Activated naive CD8-positive, alpha-beta T cell treated with anti-CD3 and anti-CD28 coated beads, Interleukin-2, amount 10 ng/mL, durations not matched to agents 7 days and 5 days (primary cell): ENCODE data around the gene GLRA2. TPM values are rescaled to one million over a fixed set of nuclear protein-coding genes. Genes with fewer than 3 reads are reported as not detected.
"Not testable (repeated sequence)": the region's sequence is repeated elsewhere in the genome, so short reads cannot be mapped to it uniquely, and the experiment has no call there.

Experiments used
- ATAC-seq: fragments of 150-1000 bp; cut with Tn5 transposase; one replicate; pipeline ENCODE4 v1.10.0; 2021; ENCODE audit warnings: low read depth, moderate library complexity
- POLR2A ChIA-PET: fragments of 350-600 bp; sonication (Branson Sonifier 250); formaldehyde crosslinking; loops from one replicate; lab custom pipeline; 2021; ENCODE audit warnings: antibody characterized with exemption; lab: Charles Lee
- DNase-seq: peaks from one replicate; pipeline ENCODE4 v3.0.0; 2021
- H3K27ac Mint-ChIP-seq: one replicate; pipeline ENCODE4 v1.8.0; 2022; ENCODE audit warnings: mild to moderate bottlenecking, mixed read lengths
- H3K27me3 Mint-ChIP-seq: one replicate; pipeline ENCODE4 v1.8.0; 2022; ENCODE audit warnings: mild to moderate bottlenecking, moderate library complexity, mixed read lengths
- H3K36me3 Mint-ChIP-seq: one replicate; pipeline ENCODE4 v1.8.0; 2021; ENCODE audit warnings: mild to moderate bottlenecking, mixed read lengths
- H3K4me1 Mint-ChIP-seq: one replicate; pipeline ENCODE4 v1.8.0; 2021; ENCODE audit warnings: mixed read lengths
- H3K4me3 Mint-ChIP-seq: one replicate; pipeline ENCODE4 v1.8.0; 2022; ENCODE audit warnings: mild to moderate bottlenecking, moderate library complexity, mixed read lengths
- H3K9me3 Mint-ChIP-seq: one replicate; pipeline ENCODE4 v1.8.0; 2021; ENCODE audit warnings: mixed read lengths
- total RNA-seq, 2 experiments: library from RNA; stranded (reverse); gene quantifications; one replicate each; pipeline ENCODE4 v1.2.3, GENCODE V29; 2021

Gene GLRA2
- total RNA-seq, 2 experiments from 2014 or later: not detected

DNA sequence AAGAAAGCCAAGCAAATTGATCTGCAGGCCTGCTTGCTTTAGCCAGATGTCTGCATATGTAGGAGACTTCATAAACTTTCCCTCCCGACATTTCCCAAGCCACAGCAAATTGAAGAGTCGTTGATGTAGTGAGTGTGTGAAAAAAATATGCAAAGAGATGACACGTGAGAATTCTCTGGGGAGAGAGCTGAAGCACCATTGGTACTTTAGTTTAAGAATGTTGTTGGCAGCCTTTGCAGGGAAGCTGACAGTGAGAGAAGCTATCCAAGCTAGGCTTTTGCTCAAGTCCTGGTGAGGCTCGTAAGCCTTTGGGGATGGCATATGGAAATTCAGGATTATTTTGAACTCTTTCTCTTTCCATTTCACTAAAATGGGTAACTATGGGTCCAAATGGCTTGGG lies 87.5 kb downstream of the GLRA2 start:
- Mint-ChIP-seq H3K27ac (no peak overlapping the region), H3K4me1 (no peaks in the 10 kb centered on the region), H3K36me3 (no peaks in the 10 kb centered on the region), H3K4me3 (no peak overlapping the region), H3K9me3 (no peaks in the 10 kb centered on the region), H3K27me3 (no peaks in the 10 kb centered on the region)
- no peak for ATAC-seq
- DNase-seq: no peak
- POLR2A ChIA-PET: no interaction called here

GRCh38 chrX:14618177-14618965 lies 89.0 kb downstream of the GLRA2 start:
- no peak overlapping the region for H3K4me3 Mint-ChIP-seq
- ATAC-seq (no peak), DNase-seq (no peak)
- H3K9me3 Mint-ChIP-seq: no peaks in the 10 kb centered on the region
- no peaks in the 10 kb centered on the region for H3K4me1 Mint-ChIP-seq
- H3K27ac Mint-ChIP-seq: no peak overlapping the region
- POLR2A ChIA-PET: no interaction called here
- H3K27me3 Mint-ChIP-seq: no peaks in the 10 kb centered on the region
- no peaks in the 10 kb centered on the region for H3K36me3 Mint-ChIP-seq

GRCh38 chrX:14630733-14631132 lies 101.4 kb downstream of the GLRA2 start:
- Mint-ChIP-seq H3K27ac (no peak overlapping the region), H3K4me1 (no peaks in the 10 kb centered on the region), H3K27me3 (no peaks in the 10 kb centered on the region), H3K36me3 (no peaks in the 10 kb centered on the region), H3K4me3 (no peak overlapping the region), H3K9me3 (no peaks in the 10 kb centered on the region)
- no peak for ATAC-seq
- POLR2A ChIA-PET: no interaction called here
- no peak for DNase-seq

DNA sequence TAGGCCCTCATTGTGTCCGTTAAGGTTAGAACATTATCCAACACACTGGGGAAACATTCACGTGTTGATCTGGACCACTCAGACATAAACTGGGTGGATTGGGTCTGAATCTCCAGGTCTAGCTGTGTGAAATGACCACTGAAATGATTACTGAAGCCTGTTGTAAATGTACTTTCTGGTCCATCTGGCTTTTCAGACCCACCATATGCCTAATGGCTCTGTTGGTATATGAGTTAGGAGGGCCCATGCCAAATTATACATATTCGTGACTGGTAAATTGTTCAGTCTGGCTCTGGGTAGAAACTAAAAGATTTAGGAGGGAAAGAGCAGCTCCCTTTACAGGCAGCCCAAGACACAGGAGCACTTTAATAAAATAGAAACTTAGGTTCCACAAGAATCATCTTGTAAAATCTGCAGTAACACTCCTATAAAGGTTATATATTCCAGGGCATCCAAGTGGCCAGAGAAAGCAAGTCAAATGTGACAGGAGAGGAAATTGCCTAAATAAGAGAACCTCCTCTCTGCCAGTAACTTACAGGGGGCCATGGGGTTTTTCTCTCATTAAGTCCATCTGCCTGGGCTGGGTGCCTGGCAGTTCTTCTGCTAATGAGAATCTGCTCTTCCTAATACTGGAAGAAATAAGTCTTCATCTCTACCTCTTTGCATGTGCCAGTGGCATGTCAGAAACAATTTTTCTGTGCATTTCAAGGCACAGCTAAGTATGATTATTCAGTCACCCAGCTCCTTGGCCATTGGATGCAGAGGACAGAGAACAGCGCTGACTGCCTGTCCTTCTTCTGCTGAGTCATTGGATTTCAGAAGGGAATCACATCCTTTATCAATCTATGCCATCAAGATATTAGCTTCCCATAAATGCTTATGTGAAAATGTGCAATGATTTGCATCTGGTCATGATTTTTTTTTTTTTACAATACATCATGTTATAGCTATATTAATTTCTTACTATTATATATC lies 112.6 kb downstream of the GLRA2 start:
- H3K4me3 Mint-ChIP-seq: no peak overlapping the region

GRCh38 chrX:14660970-14661369 lies 131.6 kb downstream of the GLRA2 start:
- Mint-ChIP-seq H3K4me1 (no peaks in the 10 kb centered on the region), H3K27me3 (no peaks in the 10 kb centered on the region)

More for the DNA sequence above, 112.6 kb downstream of the GLRA2 start:
- no peaks in the 10 kb centered on the region for H3K4me1 Mint-ChIP-seq
- H3K36me3 Mint-ChIP-seq: no peaks in the 10 kb centered on the region
- no peaks in the 10 kb centered on the region for H3K9me3 Mint-ChIP-seq
- no peak overlapping the region for H3K27ac Mint-ChIP-seq
- POLR2A ChIA-PET: no interaction called here
- no peak for ATAC-seq
- H3K27me3 Mint-ChIP-seq: no peaks in the 10 kb centered on the region
- no peak for DNase-seq

GRCh38 chrX:14670819-14671218 lies 141.5 kb downstream of the GLRA2 start:
- no peaks in the 10 kb centered on the region for H3K36me3 Mint-ChIP-seq
- DNase-seq (no peak), ATAC-seq (no peak)
- POLR2A ChIA-PET: no interaction called here
- H3K9me3 Mint-ChIP-seq: no peaks in the 10 kb centered on the region
- H3K27me3 Mint-ChIP-seq: no peaks in the 10 kb centered on the region
- H3K4me3 Mint-ChIP-seq: no peak overlapping the region
- H3K27ac Mint-ChIP-seq: no peak overlapping the region
- no peaks in the 10 kb centered on the region for H3K4me1 Mint-ChIP-seq

More at GRCh38 chrX:14660970-14661369, 131.6 kb downstream of the GLRA2 start:
- Mint-ChIP-seq H3K36me3 (no peaks in the 10 kb centered on the region), H3K27ac (no peak overlapping the region), H3K4me3 (no peak overlapping the region), H3K9me3 (no peaks in the 10 kb centered on the region)
- DNase-seq (no peak), ATAC-seq (no peak)
- POLR2A ChIA-PET: no interaction called here

- no peak for ATAC-seq
- Mint-ChIP-seq H3K4me3 (no peak overlapping the region), H3K27me3 (no peaks in the 10 kb centered on the region), H3K9me3 (no peaks in the 10 kb centered on the region), H3K36me3 (no peaks in the 10 kb centered on the region), H3K4me1 (no peaks in the 10 kb centered on the region), H3K27ac (no peak overlapping the region)
- POLR2A ChIA-PET: no interaction called here
- DNase-seq: no peak
These were observed 143.4 kb downstream of the GLRA2 start for GRCh38 chrX:14672611-14673172.

- Mint-ChIP-seq H3K4me3 (no peak overlapping the region), H3K27ac (no peak overlapping the region), H3K27me3 (no peaks in the 10 kb centered on the region), H3K9me3 (no peaks in the 10 kb centered on the region), H3K4me1 (no peaks in the 10 kb centered on the region), H3K36me3 (no peaks in the 10 kb centered on the region)
- POLR2A ChIA-PET: no interaction called here
- ATAC-seq: no peak
- DNase-seq: no peak
These were observed 143.9 kb downstream of the GLRA2 start for GRCh38 chrX:14673236-14673635.

GRCh38 chrX:14673764-14674163 lies 144.4 kb downstream of the GLRA2 start:
- Mint-ChIP-seq H3K9me3 (no peaks in the 10 kb centered on the region), H3K4me1 (no peaks in the 10 kb centered on the region), H3K27ac (no peak overlapping the region), H3K36me3 (no peaks in the 10 kb centered on the region), H3K4me3 (no peak overlapping the region), H3K27me3 (no peaks in the 10 kb centered on the region)
- DNase-seq: no peak
- POLR2A ChIA-PET: no interaction called here
- ATAC-seq: no peak

- Mint-ChIP-seq H3K4me1 (no peaks in the 10 kb centered on the region), H3K9me3 (no peaks in the 10 kb centered on the region), H3K27ac (no peak overlapping the region), H3K36me3 (no peaks in the 10 kb centered on the region), H3K27me3 (peaks cover 1% of the 10 kb centered on the region), H3K4me3 (no peak overlapping the region)
- DNase-seq: no peak
- POLR2A ChIA-PET: no interaction called here
- no peak for ATAC-seq
These were observed 146.2 kb downstream of the GLRA2 start for GRCh38 chrX:14675500-14675899.

DNA sequence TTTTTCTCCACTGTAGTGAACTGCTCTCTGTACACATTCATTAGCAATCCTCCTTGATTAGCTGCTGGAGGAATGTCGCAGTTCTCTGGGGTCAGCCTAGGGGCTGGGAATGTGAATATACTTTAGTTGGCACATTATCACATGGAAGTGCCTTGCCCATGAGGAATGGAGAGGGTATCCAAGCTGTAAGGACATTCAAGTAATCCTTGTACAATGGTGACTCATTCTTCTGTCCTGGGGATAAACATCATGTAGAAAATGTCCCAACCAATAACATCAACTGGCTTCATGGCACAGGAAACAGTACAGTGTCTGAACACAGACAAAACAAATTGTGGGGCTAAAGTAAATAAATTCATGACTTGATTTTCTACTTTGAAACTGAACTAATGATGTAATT lies 147.1 kb downstream of the GLRA2 start:
- no peak overlapping the region for H3K27ac Mint-ChIP-seq
- ATAC-seq (no peak), DNase-seq (no peak)
- H3K27me3 Mint-ChIP-seq: peaks cover 1% of the 10 kb centered on the region
- H3K9me3 Mint-ChIP-seq: no peaks in the 10 kb centered on the region
- no peak overlapping the region for H3K4me3 Mint-ChIP-seq
- H3K36me3 Mint-ChIP-seq: no peaks in the 10 kb centered on the region
- H3K4me1 Mint-ChIP-seq: no peaks in the 10 kb centered on the region
- POLR2A ChIA-PET: no interaction called here

GRCh38 chrX:14688331-14688730 lies 159.0 kb downstream of the GLRA2 start:
- H3K4me3 Mint-ChIP-seq, H3K36me3 Mint-ChIP-seq, H3K27ac Mint-ChIP-seq, POLR2A ChIA-PET, ATAC-seq, H3K27me3 Mint-ChIP-seq, H3K4me1 Mint-ChIP-seq, H3K9me3 Mint-ChIP-seq, DNase-seq: not testable (repeated sequence)

DNA sequence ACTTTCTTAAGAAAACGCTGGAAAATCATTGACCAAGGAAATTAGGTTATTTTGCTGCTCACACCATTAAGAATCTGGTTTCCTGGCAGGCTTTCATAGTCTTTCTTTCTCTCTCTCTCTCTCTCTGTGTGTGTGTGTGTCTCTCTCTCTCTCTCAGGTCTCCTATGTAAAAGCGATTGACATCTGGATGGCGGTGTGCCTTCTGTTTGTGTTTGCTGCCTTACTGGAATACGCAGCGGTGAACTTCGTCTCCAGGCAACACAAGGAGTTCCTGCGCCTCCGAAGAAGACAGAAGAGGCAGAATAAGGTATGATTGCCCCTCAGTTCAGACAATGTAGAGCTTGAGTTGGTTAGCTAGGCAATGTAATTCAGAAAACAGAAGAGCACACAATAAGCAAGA lies 161.2 kb downstream of the GLRA2 start:
- H3K27me3 Mint-ChIP-seq: no peaks in the 10 kb centered on the region
- POLR2A ChIA-PET: no interaction called here
- no peak overlapping the region for H3K4me3 Mint-ChIP-seq
- no peaks in the 10 kb centered on the region for H3K4me1 Mint-ChIP-seq
- DNase-seq (no peak), ATAC-seq (no peak)
- peaks cover 2% of the 10 kb centered on the region for H3K36me3 Mint-ChIP-seq
- no peaks in the 10 kb centered on the region for H3K9me3 Mint-ChIP-seq
- no peak overlapping the region for H3K27ac Mint-ChIP-seq
